NCI-H2029 (cell line): ENCODE measurements around the gene OCLN.
A peak's percentile ranks its signal among the peaks of the same experiment; 100 is the strongest.
"Not testable (repeated sequence)": the region's sequence is repeated elsewhere in the genome, so short reads cannot be mapped to it uniquely, and the experiment has no call there.

Experiments used
- DNase-seq: peaks from one replicate; lab custom pipeline; 2025; lab: John Stamatoyannopoulos, UW

OCLN gene, protein sequence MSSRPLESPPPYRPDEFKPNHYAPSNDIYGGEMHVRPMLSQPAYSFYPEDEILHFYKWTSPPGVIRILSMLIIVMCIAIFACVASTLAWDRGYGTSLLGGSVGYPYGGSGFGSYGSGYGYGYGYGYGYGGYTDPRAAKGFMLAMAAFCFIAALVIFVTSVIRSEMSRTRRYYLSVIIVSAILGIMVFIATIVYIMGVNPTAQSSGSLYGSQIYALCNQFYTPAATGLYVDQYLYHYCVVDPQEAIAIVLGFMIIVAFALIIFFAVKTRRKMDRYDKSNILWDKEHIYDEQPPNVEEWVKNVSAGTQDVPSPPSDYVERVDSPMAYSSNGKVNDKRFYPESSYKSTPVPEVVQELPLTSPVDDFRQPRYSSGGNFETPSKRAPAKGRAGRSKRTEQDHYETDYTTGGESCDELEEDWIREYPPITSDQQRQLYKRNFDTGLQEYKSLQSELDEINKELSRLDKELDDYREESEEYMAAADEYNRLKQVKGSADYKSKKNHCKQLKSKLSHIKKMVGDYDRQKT

DNA sequence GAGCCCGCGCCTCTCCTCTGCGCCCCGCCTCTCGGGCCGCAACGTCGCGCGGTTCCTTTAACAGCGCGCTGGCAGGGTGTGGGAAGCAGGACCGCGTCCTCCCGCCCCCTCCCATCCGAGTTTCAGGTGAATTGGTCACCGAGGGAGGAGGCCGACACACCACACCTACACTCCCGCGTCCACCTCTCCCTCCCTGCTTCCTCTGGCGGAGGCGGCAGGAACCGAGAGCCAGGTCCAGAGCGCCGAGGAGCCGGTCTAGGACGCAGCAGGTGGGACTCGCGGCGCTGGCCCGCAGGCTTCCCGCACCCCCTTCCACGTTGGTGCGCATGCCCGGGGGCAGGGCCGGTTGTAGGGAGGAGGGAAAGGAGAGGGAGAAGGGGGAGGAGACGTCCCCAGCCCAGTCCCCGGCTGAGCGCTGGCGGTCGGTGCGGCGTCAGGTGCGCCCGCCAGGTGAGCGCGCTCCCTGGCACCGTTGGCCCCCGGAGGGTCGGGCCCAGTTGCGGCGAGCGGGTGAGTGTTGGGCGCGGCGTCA, at the start of gene OCLN:
Gene OCLN (plus strand): TSS at position 400 of the 532 bp plus-strand sequence. CDS start 11,455 bp downstream, outside the sequence.
- peak; percentile 88 for DNase-seq

DNA sequence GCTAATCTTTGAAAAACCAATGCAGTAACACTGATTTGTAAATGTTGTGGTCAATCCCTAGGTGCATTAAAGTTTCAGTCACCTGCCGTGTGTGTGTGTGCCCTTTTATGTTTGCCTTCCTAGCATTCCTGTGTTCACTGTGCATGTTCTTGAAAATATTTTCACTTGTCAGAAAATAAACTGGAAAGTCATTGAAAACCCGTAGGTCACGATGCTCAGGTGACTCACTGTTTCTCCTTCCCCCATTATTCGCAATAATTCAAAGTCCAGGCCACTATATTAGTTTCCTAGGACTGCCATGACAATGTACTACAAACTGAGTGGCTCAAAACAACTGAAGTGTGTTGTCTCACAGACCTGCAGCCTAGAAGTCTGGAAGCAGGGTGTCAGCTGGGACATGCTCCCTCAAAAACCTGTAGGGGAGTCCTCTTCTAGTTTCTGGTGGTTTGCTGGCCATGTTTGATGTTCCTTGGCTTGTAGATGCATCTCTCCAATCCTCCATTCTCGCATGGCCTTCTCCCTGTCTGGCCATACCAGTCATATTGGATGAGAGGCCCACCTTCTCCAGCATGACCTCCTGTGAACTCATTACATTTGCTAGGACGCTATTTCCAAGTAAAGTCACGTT, 48.3 kb upstream of the OCLN start:
- no peak for DNase-seq

DNA sequence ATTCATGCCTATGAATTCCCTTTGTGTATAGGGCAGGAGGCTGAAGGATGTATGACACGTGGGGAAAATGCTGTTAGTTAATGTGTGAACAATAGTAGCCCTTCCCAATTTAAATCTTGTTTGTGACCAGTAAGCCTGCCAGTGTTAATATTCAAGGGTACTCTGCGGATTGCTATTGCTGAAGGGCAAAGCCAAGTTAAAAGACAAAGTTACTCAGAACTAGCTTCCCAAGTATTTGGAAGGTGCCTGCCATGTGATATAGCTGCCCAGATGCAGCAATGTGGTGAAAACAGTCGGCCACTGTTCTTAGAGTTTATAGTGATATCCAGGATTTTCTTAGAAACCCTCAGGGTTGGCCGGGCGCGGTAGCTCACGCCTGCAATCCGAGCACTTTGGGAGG, 43.1 kb upstream of the OCLN start:
- no peak for DNase-seq

DNA sequence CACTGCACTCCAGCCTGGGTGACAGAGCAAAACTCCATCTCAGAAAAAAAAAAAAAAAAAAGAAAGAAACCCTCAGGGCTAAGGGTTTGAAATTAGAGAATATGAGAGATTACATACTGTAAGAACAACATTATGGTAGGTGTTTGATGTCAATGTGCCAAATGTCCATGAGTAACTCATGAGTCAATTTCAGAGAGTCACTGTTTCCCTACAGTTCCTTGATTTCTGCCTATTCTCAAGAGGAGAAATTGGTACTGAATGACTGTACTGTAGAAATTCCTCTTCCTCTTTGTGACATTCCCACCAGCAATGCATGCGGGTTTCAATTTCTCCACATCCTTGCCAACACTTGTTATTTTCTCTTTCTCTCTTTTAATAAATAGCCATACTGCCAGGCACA, 42.5 kb upstream of the OCLN start:
- no peak for DNase-seq

DNA sequence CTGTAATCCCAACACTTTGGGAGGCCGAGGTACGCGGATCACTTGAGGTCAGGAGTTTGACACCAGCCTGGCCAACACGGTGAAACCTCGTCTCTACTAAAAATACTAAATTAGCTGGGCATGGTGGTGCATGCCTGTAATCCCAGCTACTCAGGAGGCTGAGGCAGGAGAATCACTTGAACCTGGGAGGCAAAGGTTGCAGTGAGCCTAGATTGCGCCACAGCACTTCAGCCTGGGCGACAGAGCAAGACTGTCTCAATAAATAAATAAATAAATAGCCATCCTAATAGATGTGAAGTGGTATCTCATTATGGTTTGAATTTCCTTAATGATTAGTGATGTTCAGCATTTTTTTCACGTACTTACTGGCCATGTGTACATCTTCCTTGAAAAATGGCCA, 42.1 kb upstream of the OCLN start:
- not testable (repeated sequence) for DNase-seq

DNA sequence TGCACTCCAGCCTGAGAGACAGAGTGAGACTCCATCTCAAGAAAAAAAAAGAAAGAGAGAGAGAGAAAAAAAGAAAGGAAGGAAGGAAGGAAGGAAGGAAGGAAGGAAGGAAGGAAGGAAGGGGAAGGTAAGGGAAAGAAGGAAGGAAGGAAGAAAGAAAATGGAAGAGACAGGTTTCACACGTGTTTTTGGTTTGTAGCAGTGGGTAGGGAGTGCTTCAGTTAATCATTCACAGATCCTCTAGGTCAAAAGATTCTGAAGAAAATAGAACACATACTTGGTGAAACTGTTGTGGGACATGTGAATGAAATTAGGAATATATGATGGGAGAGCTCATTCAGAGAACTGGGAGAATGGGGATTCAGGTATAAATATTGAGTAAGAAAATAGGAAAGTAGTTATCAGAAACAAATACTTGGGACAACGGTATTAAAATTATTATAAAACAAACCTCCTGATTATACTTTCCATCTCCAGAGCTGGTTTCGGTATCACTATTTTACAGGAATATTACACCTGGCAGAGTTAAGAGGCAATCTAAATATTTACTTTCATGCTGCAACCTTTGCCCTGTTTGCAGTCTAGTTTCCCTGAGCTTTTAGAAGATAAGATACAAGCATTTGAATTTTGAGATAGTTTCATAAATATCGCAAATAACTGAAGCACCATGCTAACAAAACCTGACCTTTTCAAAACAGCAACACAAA, 40.5 kb upstream of the OCLN start:
- peak; percentile 42 for DNase-seq

DNA sequence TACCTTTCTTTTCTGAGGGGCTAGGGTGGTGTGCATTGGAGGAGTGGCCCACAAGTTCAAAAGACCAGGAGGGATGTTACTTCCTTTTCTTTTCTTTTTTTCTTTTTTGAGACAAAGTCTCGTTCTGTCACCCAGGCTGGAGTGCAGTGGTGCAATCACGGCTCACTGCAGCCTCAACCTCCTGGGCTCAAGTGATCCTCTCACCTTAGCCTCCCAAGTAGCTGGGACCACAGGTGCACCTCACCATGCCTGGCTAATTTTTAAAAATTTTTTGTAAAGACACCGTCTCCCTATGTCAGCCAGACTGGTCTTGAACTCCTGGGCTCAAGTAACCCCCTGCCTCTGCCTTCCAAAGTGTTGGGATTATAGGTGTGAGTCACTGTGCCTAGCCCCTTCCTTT, 39.1 kb upstream of the OCLN start:
- not testable (repeated sequence) for DNase-seq

DNA sequence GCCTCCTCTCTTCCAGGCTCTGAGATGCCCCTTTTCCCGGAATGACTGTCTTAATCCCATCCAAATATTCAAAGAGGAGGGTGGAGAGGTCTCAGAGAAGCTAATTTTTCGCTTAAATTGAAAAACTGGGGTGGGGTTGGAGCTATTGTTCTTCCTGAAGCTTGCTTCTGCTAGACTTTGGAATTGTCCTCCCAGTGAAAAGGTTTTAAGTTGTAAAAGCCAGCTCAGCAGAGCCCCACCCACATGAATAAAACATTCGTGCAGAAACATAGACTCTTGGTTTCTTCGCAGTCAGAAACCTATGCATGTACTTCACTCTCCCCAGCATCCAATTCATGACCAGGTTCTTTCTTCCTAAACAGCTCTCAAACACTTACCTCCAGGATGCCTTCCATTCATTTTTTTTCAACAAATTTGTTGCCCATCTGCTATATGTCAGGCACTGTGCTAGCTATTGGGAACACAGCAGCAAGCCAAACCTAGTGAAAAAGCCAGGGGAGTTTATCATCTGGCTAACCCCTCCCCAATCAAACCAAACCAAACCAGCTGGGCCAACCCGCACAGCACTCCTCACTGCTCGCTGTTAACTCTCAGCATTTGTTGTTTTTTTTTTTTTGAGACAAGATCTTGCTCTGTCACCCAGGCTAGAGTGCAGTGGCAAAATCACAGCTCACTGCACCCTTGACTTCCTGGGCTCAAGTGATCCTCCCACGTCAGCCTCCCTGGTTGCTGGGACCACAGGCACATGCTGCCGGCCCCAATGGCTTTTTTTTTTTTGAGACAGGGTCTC, 37.9 kb upstream of the OCLN start:
- DNase-seq, result no peak

DNA sequence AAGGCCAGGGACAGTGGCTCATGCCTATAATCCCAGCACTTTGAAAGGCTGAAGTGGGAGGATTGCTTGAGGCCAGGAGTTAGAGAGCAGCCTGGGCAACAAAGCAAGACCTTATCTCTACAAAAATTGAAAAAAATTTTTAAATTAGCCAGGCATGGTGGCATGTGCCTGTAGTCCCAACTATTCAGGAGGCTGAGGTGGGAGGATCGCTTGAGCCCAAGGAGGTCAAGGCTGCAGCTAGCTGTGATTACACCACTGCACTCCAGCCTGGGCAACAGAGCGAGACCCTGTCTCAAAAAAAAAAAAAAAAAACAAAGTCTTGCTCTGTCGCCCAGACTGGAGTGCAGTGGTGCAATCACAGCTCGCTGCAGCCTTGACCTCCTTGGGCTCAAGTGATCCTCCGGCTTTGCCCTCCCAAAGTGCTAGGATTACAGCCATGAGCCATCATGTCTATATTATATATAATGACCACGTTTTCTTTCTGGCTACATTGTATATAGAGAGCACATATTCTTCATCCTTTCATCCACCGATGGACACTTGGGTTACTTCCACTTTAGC, 37.1 kb upstream of the OCLN start:
- DNase-seq, result not testable (repeated sequence)

DNA sequence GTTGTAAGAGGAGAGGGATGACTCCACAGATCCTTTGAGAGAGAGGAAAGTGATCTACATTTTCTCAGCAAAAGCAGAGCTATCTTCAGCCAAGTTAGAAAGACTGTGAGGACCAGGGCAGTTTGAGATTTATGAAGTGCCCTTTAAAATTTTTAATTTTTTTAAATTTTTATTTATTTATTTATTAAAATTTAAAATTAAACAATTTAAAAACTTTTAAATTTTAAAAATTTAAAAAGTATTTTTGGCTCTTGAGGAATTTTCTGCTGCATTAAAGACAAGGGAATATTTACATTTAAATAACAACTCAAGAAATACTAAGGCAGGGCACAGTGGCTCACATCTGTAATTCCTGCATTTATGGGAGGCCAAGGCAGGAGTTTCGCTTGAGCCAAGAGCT, 30.4 kb upstream of the OCLN start:
- no peak for DNase-seq

DNA sequence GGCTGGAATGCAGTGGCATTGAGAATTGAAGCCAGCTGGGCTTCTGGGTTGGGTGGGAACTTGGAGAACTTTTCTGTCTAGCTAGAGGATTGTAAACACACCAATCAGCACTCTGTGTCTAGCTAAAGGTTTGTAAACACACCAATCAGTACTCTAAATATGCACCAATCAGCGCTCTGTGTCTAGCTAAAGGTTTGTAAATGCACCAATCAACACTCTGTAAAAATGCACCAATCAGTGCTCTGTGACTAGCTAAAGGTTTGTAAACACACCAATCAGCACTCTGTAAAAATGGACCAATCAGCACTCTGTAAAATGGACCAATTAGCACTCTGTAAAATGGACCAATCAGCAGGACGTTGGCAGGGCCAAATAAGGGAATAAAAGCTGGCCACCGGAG, 26.2 kb upstream of the OCLN start:
- DNase-seq, result not testable (repeated sequence)

DNA sequence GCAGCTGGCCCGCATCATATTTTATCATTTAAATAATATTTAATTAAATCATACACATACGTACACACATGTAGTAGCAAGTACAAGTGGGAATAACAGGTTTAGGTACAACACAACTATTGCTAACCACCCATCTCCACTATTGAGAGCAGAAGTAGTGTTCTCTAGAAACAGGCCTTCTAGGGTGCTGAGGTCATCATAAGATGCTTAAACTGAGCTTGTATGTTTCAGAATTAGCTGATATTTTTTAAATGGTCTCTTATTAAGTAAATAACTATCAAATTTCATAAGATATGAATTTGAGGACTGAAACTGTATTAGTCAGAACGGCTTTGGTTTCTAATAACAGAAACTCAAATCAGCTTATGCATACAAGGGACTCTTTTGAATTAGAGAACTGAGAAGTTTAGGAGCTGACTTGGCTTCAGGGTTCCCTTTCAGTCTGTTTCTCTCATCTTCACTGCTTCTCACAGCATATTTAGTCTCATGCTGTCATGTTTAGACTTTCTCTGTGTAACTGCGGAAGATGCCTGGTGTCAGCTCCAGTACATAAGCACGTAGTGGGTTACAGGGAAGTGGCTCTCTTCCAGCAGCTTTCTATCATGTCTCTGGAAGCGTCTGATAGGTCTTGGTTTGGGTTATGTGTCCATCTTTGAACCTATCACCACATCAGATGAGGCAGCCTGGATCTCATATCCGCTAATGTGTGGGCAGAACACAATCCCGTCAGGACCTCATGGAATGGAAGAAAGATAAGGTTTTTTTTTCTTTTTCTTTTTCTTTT, 25.0 kb upstream of the OCLN start:
- DNase-seq, result no peak

DNA sequence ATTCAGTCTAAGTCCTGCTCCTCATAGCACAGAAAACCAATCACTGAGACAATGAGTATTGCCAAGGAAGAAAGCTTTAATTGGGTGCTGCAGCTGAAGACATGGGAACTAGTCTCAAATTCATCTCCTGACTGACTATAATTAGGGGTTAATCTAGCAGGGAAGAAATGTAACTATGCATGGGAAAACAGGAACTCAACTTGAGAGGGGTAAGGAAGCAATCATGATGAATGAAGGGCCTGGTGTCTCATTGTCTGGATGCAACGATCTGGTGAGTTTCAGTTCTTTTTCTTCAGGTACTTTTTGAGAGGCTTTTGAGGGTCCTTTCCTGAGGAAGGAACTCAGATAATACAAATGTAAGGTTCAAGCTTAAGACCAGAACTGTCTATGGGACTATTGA, 24.0 kb upstream of the OCLN start:
- no peak for DNase-seq

DNA sequence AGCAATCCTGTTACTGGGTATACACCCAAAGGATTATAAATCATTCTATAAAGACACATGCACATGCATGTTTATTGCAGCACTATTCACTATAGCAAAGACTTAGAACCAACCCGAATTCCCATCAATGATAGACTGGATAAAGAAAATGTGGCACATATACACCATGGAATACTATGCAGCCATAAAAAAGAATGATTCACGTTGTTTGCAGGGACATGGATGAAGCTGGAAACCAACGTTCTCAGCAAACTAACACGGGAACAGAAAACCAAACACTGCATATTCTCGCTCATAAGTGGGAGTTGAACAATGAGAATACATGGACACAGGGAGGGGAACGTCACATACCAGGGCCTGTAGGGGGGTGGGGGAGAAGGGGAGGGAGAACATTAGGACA, 21.1 kb upstream of the OCLN start:
- not testable (repeated sequence) for DNase-seq

DNA sequence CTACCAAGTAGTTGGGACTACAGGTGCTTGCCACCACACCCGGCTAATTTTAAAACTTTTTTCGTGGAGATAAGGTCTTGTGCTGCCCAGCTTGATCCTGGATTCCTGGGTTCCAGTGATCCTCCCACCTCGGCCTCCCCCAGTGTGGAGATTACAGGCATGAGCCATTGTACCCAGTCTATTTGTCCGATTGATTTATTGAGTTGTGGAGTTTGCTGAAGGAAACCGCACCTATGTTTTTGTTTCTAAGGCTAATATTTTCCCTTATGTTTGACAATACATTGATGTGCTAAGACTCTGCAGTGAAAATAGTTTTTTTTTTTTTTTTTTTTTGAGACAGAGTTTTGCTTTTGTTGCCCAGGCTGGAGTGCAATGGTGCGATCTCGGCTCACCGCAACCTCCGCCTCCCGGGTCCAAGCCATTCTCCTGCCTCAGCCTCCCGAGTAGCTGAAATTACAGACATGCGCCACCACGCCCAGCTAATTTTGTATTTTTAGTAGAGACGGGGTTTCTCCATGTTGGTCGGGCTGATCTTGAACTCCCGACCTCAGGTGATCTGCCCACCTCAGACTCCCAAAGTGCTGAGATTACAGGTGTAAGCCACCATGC, 20.0 kb upstream of the OCLN start:
- not testable (repeated sequence) for DNase-seq

DNA sequence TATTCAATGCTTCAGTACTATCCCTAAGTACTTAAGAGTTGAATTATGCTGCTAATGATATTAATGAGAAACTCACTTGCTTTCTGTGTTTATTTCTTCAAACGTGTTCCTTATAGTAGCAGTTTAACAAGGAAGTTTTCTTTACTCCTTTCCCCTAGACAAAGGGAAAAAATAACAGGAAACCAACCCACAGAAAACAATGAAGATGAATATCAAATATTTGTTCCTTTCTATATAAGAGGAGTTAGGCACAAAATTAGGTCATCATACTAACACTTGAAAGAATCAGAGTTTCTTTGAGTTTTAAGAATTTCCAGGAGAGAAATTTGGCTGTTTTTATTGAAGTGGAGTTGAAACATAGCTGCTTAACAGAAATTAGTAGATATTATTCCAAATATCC, 15.4 kb upstream of the OCLN start:
- no peak for DNase-seq

DNA sequence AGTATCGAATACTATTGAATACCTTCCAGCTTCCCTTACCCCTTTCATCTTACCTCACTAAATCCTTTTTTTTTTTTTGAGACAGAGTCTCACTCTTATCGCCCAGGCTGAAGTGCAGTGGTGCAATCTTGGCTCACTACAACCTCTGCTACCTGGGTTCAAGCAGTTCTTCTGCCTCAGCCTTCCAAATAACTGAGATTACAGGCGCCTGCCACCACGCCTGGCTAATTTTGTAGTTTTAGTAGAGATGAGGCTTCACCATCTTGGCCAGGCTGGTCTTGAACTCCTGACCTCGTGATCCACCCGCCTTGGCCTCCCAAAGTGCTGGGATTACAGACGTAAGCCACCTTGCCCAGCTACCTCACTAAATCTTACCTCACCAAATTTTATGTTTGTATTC, 14.3 kb upstream of the OCLN start:
- DNase-seq, result not testable (repeated sequence)

DNA sequence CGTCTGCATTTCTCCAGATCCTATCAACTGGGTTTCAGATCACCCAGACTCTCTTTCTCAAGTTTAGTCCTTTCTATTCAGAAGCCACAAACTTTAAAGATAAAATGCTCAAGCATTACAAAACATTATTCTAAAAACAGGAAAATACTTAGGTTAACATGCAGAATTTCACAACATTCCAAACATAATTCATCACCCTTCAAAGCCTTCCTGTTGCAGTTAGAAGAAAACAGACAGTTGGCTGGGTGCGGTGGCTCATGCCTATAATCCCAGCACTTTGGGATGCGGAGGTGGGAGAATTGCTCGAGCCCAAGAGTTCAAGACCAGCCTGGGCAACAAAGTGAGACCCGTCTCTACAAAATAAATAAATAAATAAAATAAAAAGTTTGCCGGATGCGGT, 7.7 kb upstream of the OCLN start:
- no peak for DNase-seq

DNA sequence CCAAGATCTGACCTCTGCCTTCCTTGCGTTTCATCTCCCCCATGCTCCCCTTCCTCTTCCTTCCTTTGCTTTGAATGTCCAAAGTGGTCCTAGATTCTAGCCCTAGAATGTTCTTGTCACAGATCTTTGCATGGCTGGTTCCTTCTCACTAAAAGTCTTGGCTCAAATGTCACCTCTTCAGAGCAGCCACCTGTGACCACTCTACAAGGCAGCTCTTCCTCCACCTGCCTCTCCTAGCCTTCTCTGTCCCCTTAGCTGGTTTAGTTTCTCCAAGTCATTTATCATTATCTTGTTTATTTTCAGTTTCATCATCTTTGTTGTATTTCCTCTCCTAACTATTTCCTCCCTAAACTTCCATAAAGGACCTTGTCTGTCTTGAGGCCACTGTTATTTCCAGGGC, 7.1 kb upstream of the OCLN start:
- peak; percentile 51 for DNase-seq

DNA sequence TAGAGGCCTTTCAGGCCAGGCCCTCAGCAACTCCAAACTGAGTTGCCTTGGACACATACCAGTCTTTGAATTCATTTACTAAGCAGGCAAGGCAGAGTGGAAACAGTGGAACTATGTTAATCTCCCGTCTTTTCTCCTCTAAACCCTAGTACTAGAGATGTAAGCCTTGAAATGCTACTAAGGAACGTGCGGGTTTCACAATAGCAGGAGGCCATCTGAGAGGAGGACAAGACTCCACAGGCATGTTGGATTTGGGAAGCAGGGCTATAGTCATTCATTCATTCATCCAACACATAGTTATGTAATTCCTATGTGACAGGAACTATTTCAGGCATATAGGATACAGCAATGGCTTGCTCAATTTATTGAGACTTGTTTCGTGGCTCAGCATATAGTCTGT, 3.3 kb upstream of the OCLN start:
- no peak for DNase-seq
